A549 (cell line): ENCODE results near the gene GAS7.

Source experiments
- CBX8 ChIP-seq: fragments of 200-600 bp; sonication (generic); IDR thresholded peaks from 2 replicates; pipeline ENCODE4 v1.6.1; 2016
- CEBPB ChIP-seq, 2 experiments: fragments of >200 bp in 1 of 2; sonication (Bioruptor Twin) in 1 of 2; formaldehyde crosslinking in 1 of 2; IDR thresholded peaks; 2 replicates each; pipeline ENCODE4 v1.6.1; 2012 to 2016
- CHD4 ChIP-seq: fragments of 200-600 bp; sonication (generic); IDR thresholded peaks from 2 replicates; pipeline ENCODE4 v1.6.1; 2016; ENCODE audit warnings: antibody characterized with exemption, mild to moderate bottlenecking, borderline replicate concordance
- HDAC2 ChIP-seq: fragments of 200-600 bp; sonication (generic); IDR thresholded peaks from 2 replicates; pipeline ENCODE4 v1.6.1; 2016
- JUNB ChIP-seq: fragments of >200 bp; sonication (Bioruptor Twin); formaldehyde crosslinking; IDR thresholded peaks from 2 replicates; pipeline ENCODE4 v1.6.1; 2016
- KDM1A ChIP-seq: fragments of 200-600 bp; sonication (generic); IDR thresholded peaks from 2 replicates; pipeline ENCODE4 v1.6.1; 2016; ENCODE audit warnings: low read depth, mild to moderate bottlenecking
- NPAS2 ChIP-seq: fragments of 250-450 bp; sonication (Bioruptor Pico); IDR thresholded peaks from 2 replicates; pipeline ENCODE4 v1.8.0; 2022; ENCODE audit warnings: mild to moderate bottlenecking, moderate library complexity, borderline replicate concordance
- POLR2A ChIP-seq: IDR thresholded peaks from 2 replicates; pipeline ENCODE4 v1.6.1; 2012; ENCODE audit warnings: mild to moderate bottlenecking, low read length
- POLR2AphosphoS2 ChIP-seq: conservative IDR thresholded peaks from 2 replicates; pipeline ENCODE4 v1.6.1; 2012; ENCODE audit warnings: low read length, improper control_type of control experiment, inconsistent platforms
- RAD21 ChIP-seq, 2 experiments: fragments of >200 bp in 1 of 2; sonication (Bioruptor Twin) in 1 of 2; formaldehyde crosslinking in 1 of 2; IDR thresholded peaks in 1 of 2; conservative IDR thresholded peaks in 1 of 2; 2 replicates in 1 of 2; 3 replicates in 1 of 2; pipeline ENCODE4 v1.6.1; 2012 to 2018; ENCODE audit warnings: inconsistent platforms in 1 of 2
- ZSCAN20 ChIP-seq: fragments of 250-450 bp; sonication (Bioruptor Pico); IDR thresholded peaks from 2 replicates; pipeline ENCODE4 v1.8.0; 2022; ENCODE audit warnings: mild to moderate bottlenecking, moderate library complexity
- TF ChIP-seq, protein P1 (sequence below): fragments of >200 bp; sonication (Bioruptor Twin); formaldehyde crosslinking; IDR thresholded peaks from 3 replicates; pipeline ENCODE4 v1.5.1; 2016

GRCh38 chr17:9878786-9879525 lies 319.4 kb downstream of the GAS7 start:
- TF ChIP-seq HDAC2, result no peak
- TF ChIP-seq, protein P1, sequence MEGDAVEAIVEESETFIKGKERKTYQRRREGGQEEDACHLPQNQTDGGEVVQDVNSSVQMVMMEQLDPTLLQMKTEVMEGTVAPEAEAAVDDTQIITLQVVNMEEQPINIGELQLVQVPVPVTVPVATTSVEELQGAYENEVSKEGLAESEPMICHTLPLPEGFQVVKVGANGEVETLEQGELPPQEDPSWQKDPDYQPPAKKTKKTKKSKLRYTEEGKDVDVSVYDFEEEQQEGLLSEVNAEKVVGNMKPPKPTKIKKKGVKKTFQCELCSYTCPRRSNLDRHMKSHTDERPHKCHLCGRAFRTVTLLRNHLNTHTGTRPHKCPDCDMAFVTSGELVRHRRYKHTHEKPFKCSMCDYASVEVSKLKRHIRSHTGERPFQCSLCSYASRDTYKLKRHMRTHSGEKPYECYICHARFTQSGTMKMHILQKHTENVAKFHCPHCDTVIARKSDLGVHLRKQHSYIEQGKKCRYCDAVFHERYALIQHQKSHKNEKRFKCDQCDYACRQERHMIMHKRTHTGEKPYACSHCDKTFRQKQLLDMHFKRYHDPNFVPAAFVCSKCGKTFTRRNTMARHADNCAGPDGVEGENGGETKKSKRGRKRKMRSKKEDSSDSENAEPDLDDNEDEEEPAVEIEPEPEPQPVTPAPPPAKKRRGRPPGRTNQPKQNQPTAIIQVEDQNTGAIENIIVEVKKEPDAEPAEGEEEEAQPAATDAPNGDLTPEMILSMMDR, result no peak
- no peak for TF ChIP-seq JUNB
- TF ChIP-seq CEBPB (IDR thresholded peaks at IDR 0.05), result no peak
- no peak for TF ChIP-seq CBX8
- TF ChIP-seq NPAS2 (CRISPR knock-in tag), result no peak
- no peak for TF ChIP-seq POLR2AphosphoS2
- TF ChIP-seq ZSCAN20, result no peak
- TF ChIP-seq RAD21 (conservative IDR thresholded peaks at IDR 0.05 in 1 of 2, IDR thresholded peaks at IDR 0.05 in 1 of 2), result no peak
- TF ChIP-seq KDM1A, result no peak
- TF ChIP-seq POLR2A, result no peak
- no peak for TF ChIP-seq CHD4
